ENCODE measurements around the gene OGFOD3. TPM values are rescaled to one million over a fixed set of nuclear protein-coding genes. Genes with fewer than 3 reads are reported as not detected.
"Not testable (repeated sequence)": the region's sequence is repeated elsewhere in the genome, so short reads cannot be mapped to it uniquely, and the experiment has no call there.

OGFOD3 gene
- total RNA-seq, 4 donors from 2014 or later = 25.8 to 72.1 (median 27.7) TPM

GRCh38 chr17:82412535-82413520 is 5.6 kb downstream of the OGFOD3 start:
- H3K9me3 ChIP-seq = no peaks in the 10 kb centered on the region
- no peak overlapping the region for H3K4me3 ChIP-seq
- H3K27me3 ChIP-seq = no peaks in the 10 kb centered on the region
- peaks cover 6 to 11% of the 10 kb centered on the region in 2 donors for H3K4me1 ChIP-seq
- H3K27ac ChIP-seq = no peak overlapping the region
- in situ Hi-C loops (cut with MboI; ENCODE audit: low sequenced_read_pairs in 4 of 4) (loop anchor here in 3 of 4 donors (5.0 to 10.0 kb wide), 2 partner anchors 58 to 61 kb away; partner anchors contain the start of gene TEX19 (in 1 of the 3)), intact Hi-C loops (cut with DNase I; ENCODE audit: low total_unique reads) (loop anchor here (10.0 kb wide), 1 partner anchor 208 kb away; no protein-coding TSS in a partner anchor)
- ATAC-seq (no peak), DNase-seq (no peak)
- no peaks in the 10 kb centered on the region for H3K36me3 ChIP-seq
- no peak for TF ChIP-seq POLR2A (IDR thresholded peaks at IDR 0.05)
- TF ChIP-seq CTCF (IDR thresholded peaks at IDR 0.05 in 4 of 5, conservative IDR thresholded peaks at IDR 0.05 in 1 of 5) = no peak

- H3K9me3 ChIP-seq, H3K4me1 ChIP-seq, DNase-seq, H3K27ac ChIP-seq, ATAC-seq, H3K36me3 ChIP-seq, H3K4me3 ChIP-seq, H3K27me3 ChIP-seq: not testable (repeated sequence)
- intact Hi-C loops (cut with DNase I; ENCODE audit: low total_unique reads) = loop anchor here (10.0 kb wide), 1 partner anchor 207 kb away; no protein-coding TSS in a partner anchor
- in situ Hi-C loops (cut with MboI; ENCODE audit: low sequenced_read_pairs in 4 of 4) = loop anchor here in 3 of 4 donors (5.0 to 10.0 kb wide), 2 partner anchors 57 to 60 kb away; partner anchors contain the start of gene TEX19 (in 1 of the 3)
Observed at GRCh38 chr17:82412081-82412480, 6.3 kb downstream of the OGFOD3 start.

DNA sequence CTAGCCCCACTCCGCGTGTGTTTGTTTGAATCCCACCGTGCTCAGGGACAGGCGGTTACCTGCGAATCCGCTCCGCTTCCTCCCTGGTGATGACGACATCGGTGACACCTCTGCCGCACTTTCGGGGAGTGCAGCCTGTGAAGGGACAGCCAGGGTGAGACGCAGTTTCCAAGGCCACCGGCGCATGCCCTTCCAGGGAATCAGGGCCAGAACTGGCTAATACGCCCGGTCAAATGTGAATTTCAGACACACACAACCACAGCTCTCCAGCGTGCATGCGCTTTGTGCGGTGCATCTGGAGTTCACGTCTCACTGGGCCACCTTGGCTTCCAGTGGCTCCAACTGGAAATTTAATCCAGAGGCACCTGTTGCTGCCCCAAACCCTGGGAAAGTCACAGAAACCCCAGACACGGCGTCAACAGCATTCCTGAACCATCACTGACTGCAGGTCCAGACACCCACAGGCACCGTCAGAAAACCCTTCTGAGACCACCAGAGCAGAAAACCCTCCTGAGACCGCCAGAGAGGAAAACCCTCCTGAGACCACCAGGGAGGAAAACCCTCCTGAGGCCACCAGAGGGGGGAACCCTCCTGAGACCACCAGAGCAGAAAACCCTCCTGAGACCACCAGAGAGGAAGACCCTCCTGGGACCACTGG is 6.9 kb downstream of the OGFOD3 start:
- intact Hi-C loops (cut with DNase I; ENCODE audit: low total_unique reads) = loop anchor here (10.0 kb wide), 1 partner anchor 207 kb away; no protein-coding TSS in a partner anchor

DNA sequence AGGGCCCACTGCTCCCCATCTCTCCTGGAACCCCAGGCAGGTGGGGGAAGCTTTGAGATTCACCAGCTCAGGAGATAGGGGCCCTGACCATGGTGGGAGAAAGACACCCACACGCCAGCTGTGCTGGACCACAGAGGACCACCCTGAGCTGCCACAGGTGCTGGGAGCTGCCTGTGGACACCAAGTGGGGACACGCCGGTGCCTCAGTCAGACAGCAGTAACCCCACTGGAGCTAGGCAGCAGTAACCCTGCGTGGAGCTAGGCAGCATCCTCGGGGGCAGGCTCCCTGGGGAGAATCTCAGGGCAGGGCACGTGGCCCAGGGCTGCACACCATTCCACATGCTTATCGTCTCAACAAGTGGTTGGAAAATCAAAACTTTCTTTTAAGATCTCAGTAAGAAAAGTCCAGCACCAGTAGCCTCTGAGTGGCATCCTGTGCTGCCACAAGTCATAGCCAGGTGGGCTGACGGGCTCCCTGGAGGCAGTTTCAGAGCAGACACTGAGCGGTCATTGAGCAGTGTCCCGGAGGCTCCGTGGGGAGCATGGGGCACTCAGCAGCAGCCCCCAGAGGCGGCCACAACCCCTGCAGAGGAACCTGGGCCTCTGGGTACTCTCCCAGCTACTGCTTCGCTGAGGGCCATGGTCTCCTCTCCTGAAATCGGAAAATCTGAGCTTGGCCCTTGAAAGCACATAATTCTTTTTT is 8.2 kb downstream of the OGFOD3 start:
- in situ Hi-C loops (cut with MboI; ENCODE audit: low sequenced_read_pairs in 4 of 4) = loop anchor here in 3 of 4 donors (5.0 to 10.0 kb wide), 2 partner anchors 55 to 58 kb away; partner anchors contain the start of gene TEX19 (in 1 of the 3)
- no peak overlapping the region for H3K4me3 ChIP-seq
- no peak overlapping the region for H3K27ac ChIP-seq
- no peak for DNase-seq
- peaks cover 14% of the 10 kb centered on the region in 2 donors for H3K4me1 ChIP-seq
- H3K27me3 ChIP-seq = no peaks in the 10 kb centered on the region
- intact Hi-C loops (cut with DNase I; ENCODE audit: low total_unique reads) = loop anchor here (10.0 kb wide), 1 partner anchor 205 kb away; no protein-coding TSS in a partner anchor
- ATAC-seq = no peak
- no peaks in the 10 kb centered on the region for H3K9me3 ChIP-seq
- H3K36me3 ChIP-seq = no peaks in the 10 kb centered on the region
- TF ChIP-seq POLR2A (IDR thresholded peaks at IDR 0.05) = no peak
- TF ChIP-seq CTCF (IDR thresholded peaks at IDR 0.05 in 4 of 5, conservative IDR thresholded peaks at IDR 0.05 in 1 of 5) = no peak

More for the DNA sequence above, 6.9 kb downstream of the OGFOD3 start:
- ATAC-seq (no peak), DNase-seq (no peak)
- H3K4me1 ChIP-seq = peaks cover 13% of the 10 kb centered on the region in 2 donors
- H3K4me3 ChIP-seq = no peak overlapping the region
- H3K36me3 ChIP-seq = no peaks in the 10 kb centered on the region
- H3K27me3 ChIP-seq = no peaks in the 10 kb centered on the region
- in situ Hi-C loops (cut with MboI; ENCODE audit: low sequenced_read_pairs in 4 of 4) = loop anchor here in 3 of 4 donors (5.0 to 10.0 kb wide), 2 partner anchors 57 to 59 kb away; partner anchors contain the start of gene TEX19 (in 1 of the 3)
- no peaks in the 10 kb centered on the region for H3K9me3 ChIP-seq
- TF ChIP-seq POLR2A (IDR thresholded peaks at IDR 0.05) (no peak), CTCF (IDR thresholded peaks at IDR 0.05 in 4 of 5, conservative IDR thresholded peaks at IDR 0.05 in 1 of 5) (no peak)
- H3K27ac ChIP-seq = no peak overlapping the region

All from gastrocnemius medialis (tissue), 4 donors.